K562 (cell line): ENCODE measurements around the gene SLC25A51.
"Not testable (repeated sequence)": the region's sequence is repeated elsewhere in the genome, so short reads cannot be mapped to it uniquely, and the experiment has no call there.

Source experiments
- ATF6 ChIP-seq: sonication (generic); formaldehyde crosslinking; IDR thresholded peaks from 2 replicates; pipeline ENCODE4 v1.4.0; 2020; ENCODE audit warnings: mild to moderate bottlenecking, missing genetic modification reagents
- BCLAF1 ChIP-seq, 2 experiments: fragments of 450-650 bp in 1 of 2; IDR thresholded peaks; 2 replicates each; pipeline ENCODE4 v1.6.1; 2011 to 2017; ENCODE audit warnings: low read depth in 2 of 2, antibody characterized with exemption in 1 of 2, borderline replicate concordance in 1 of 2, low read length in 1 of 2, mild to moderate bottlenecking in 1 of 2, mixed read lengths in 1 of 2; ENCODE audit not compliant: control insufficient read depth in 1 of 2
- CEBPB ChIP-seq: fragments of 450-650 bp; IDR thresholded peaks from 2 replicates; pipeline ENCODE4 v1.6.1; 2016; ENCODE audit warnings: missing genetic modification characterization, missing compliant biosample characterization
- CTCF ChIP-seq, 3 experiments: IDR thresholded peaks in 2 of 3; conservative IDR thresholded peaks in 1 of 3; 2 replicates each; pipeline ENCODE4 v1.5.1; 2011 to 2012; ENCODE audit warnings: low read length in 3 of 3, mild to moderate bottlenecking in 3 of 3, control low read depth in 2 of 3, improper control_type of control experiment in 1 of 3, inconsistent platforms in 1 of 3, low read depth in 1 of 3, mixed read lengths in 1 of 3, moderate library complexity in 1 of 3; ENCODE audit not compliant: insufficient read depth in 2 of 3
- EZH2 ChIP-seq: IDR thresholded peaks from 2 replicates; pipeline ENCODE4 v1.6.1; 2012; ENCODE audit warnings: low read depth, mild to moderate bottlenecking, inconsistent platforms, low read length, borderline replicate concordance
- FOXM1 ChIP-seq, 2 experiments: fragments of 450-650 bp in 1 of 2; sonication (generic) in 1 of 2; formaldehyde crosslinking in 1 of 2; IDR thresholded peaks; 2 replicates each; pipeline versions ENCODE4 v1.6.1 to v1.9.0; 2017 to 2022; ENCODE audit warnings: low read depth in 2 of 2, mild to moderate bottlenecking in 2 of 2, missing genetic modification reagents in 1 of 2, moderate library complexity in 1 of 2
- MXI1 ChIP-seq: IDR thresholded peaks from 2 replicates; pipeline ENCODE4 v1.6.1; 2011; ENCODE audit warnings: low read depth, mild to moderate bottlenecking, improper control_type of control experiment, low read length
- NFATC3 ChIP-seq: fragments of 450-650 bp; IDR thresholded peaks from 2 replicates; pipeline ENCODE4 v1.6.1; 2017; ENCODE audit warnings: mild to moderate bottlenecking
- RAD21 ChIP-seq, 2 experiments: fragments of 250-450 bp in 1 of 2; fragments of 450-650 bp in 1 of 2; sonication (Bioruptor Pico) in 1 of 2; formaldehyde crosslinking in 1 of 2; IDR thresholded peaks in 1 of 2; conservative IDR thresholded peaks in 1 of 2; 2 replicates each; pipeline versions ENCODE4 v1.4.0 to v1.8.0; 2020 to 2022; ENCODE audit warnings: mild to moderate bottlenecking in 2 of 2, moderate library complexity in 1 of 2
- SPI1 ChIP-seq: IDR thresholded peaks from 2 replicates; pipeline ENCODE4 v1.6.1; 2011; ENCODE audit warnings: low read depth, low read length, control low read depth, borderline replicate concordance
- TAF1 ChIP-seq: IDR thresholded peaks from 2 replicates; pipeline ENCODE4 v1.6.1; 2011; ENCODE audit warnings: mild to moderate bottlenecking, low read length, moderate library complexity; ENCODE audit not compliant: insufficient read depth, control insufficient read depth, severe bottlenecking; ENCODE audit errors: extremely low read depth
- TEAD4 ChIP-seq, 2 experiments: sonication (generic) in 1 of 2; formaldehyde crosslinking in 1 of 2; IDR thresholded peaks; 2 replicates each; pipeline versions ENCODE4 v1.6.1 to v1.8.0; 2012 to 2022; ENCODE audit warnings: borderline replicate concordance in 1 of 2, inconsistent platforms in 1 of 2, low read length in 1 of 2, mild to moderate bottlenecking in 1 of 2, missing genetic modification reagents in 1 of 2
- YBX1 ChIP-seq: fragments of 450-650 bp; IDR thresholded peaks from 2 replicates; pipeline ENCODE4 v1.7.1; 2016; ENCODE audit warnings: mild to moderate bottlenecking

- TF ChIP-seq FOXM1 (IDR thresholded peaks at IDR 0.05; ENCODE audit: low read depth); FOXM1 (CRISPR knock-in tag; IDR thresholded peaks at IDR 0.05; ENCODE audit: low read depth); YBX1; RAD21 (CRISPR knock-in tag; conservative IDR thresholded peaks at IDR 0.05 in 1 of 2, IDR thresholded peaks at IDR 0.05 in 1 of 2); EZH2; ATF6; SPI1; TAF1; NFATC3; BCLAF1 (IDR thresholded peaks at IDR 0.05; ENCODE audit: borderline replicate concordance in 1 of 2, control insufficient read depth in 1 of 2, low read depth in 2 of 2, low read length in 1 of 2); TEAD4 (IDR thresholded peaks at IDR 0.05; ENCODE audit: low read length); TEAD4 (CRISPR knock-in tag; IDR thresholded peaks at IDR 0.05; ENCODE audit: borderline replicate concordance); CTCF (IDR thresholded peaks at IDR 0.05 in 2 of 3, conservative IDR thresholded peaks at IDR 0.05 in 1 of 3; ENCODE audit: insufficient read depth in 2 of 3, low read depth in 1 of 3, low read length in 3 of 3); MXI1: not testable (repeated sequence)
- peak; percentile 90 for TF ChIP-seq CEBPB
Measured at GRCh38 chr9:37887977-37888583, 15.8 kb downstream of the SLC25A51 start.
